Endothelial cell of umbilical vein (primary cell): ENCODE measurements around the gene CYTIP.

Source experiments
- CTCF ChIP-seq, 2 donors: IDR thresholded peaks; 1 replicate in 1 of 2; 2 replicates in 1 of 2; pipeline ENCODE4 v1.5.1; 2011; ENCODE audit warnings: low read length in 2 of 2, mild to moderate bottlenecking in 2 of 2, moderate library complexity in 2 of 2, control low read depth in 1 of 2, inconsistent platforms in 1 of 2, low read depth in 1 of 2; ENCODE audit not compliant: insufficient read depth in 1 of 2; ENCODE audit errors: extremely low read depth in 1 of 2
- EZH2 ChIP-seq: IDR thresholded peaks from 2 replicates; pipeline ENCODE4 v1.6.1; 2012; ENCODE audit warnings: borderline replicate concordance, low read depth, mild to moderate bottlenecking, moderate library complexity, low read length, inconsistent platforms; ENCODE audit not compliant: severe bottlenecking
- FOS ChIP-seq: IDR thresholded peaks from 2 replicates; pipeline ENCODE4 v1.6.1; 2011; ENCODE audit warnings: mild to moderate bottlenecking, low read length, moderate library complexity, borderline replicate concordance; ENCODE audit not compliant: insufficient read depth
- MAX ChIP-seq: IDR thresholded peaks from 2 replicates; pipeline ENCODE4 v1.6.1; 2011; ENCODE audit not compliant: insufficient read depth, insufficient read length
- POLR2AphosphoS5 ChIP-seq: IDR thresholded peaks from 2 replicates; pipeline ENCODE4 v1.6.1; 2012; ENCODE audit warnings: low read depth, mild to moderate bottlenecking, control low read depth, low read length, moderate library complexity; ENCODE audit not compliant: insufficient read depth

GRCh38 chr2:157459486-157459885 is 15.6 kb upstream of the CYTIP start:
- TF ChIP-seq CTCF (IDR thresholded peaks at IDR 0.05; ENCODE audit: extremely low read depth in 1 of 2, insufficient read depth in 1 of 2, low read depth in 1 of 2, low read length in 2 of 2) (no peak), FOS (no peak), MAX (no peak), EZH2 (no peak), POLR2AphosphoS5 (no peak)
